Iris pigment epithelial cell (primary cell): Measurements from ENCODE around the gene TMCO5A.
A peak's percentile ranks its signal among the peaks of the same experiment; 100 is the strongest.
"Not testable (repeated sequence)": the region's sequence is repeated elsewhere in the genome, so short reads cannot be mapped to it uniquely, and the experiment has no call there.

Source experiments
- DNase-seq: peaks from one replicate; pipeline ENCODE4 v3.0.0-alpha.2; 2011; ENCODE audit warnings: low read depth

Gene TMCO5A

GRCh38 chr15:37934340-37934739 is at the start of gene TMCO5A:
TSS of gene TMCO5A (plus strand) at chr15:37934640. CDS start at chr15:37936324, 1,684 bp downstream.
- no peak for DNase-seq

- DNase-seq, result no peak
These were observed 48.8 kb upstream of the TMCO5A start for GRCh38 chr15:37885651-37886050.

GRCh38 chr15:37888356-37888755 is 46.1 kb upstream of the TMCO5A start:
- no peak for DNase-seq

DNA sequence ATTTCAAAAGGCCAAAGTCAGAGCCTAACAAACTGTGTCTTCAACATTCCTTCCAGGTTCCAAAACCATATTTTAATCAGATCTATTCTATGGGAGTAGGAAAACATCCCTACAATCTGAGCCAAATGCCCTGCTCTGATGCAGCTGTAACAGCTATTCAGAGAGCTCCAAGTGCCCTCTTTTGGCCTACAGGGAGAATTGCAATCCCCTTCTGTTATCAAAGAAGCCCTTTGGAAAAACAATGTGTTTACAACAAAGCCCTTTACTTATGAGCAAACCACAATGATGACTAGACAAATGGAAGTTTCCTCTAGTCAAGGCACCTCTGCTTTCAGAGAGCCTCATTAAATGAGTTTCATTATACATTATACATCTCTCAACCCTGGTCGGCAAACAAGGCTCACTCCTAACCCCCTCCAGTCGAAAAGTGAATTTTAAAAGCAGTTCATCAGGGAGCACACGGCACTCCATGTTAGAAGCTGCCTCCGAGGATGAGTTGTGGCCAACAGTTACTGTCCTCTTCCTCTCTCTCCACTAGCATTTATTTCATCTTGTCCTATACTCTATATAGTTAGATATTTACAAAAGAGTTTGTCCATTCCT is 42.6 kb upstream of the TMCO5A start:
- peak; percentile 75 for DNase-seq

DNA sequence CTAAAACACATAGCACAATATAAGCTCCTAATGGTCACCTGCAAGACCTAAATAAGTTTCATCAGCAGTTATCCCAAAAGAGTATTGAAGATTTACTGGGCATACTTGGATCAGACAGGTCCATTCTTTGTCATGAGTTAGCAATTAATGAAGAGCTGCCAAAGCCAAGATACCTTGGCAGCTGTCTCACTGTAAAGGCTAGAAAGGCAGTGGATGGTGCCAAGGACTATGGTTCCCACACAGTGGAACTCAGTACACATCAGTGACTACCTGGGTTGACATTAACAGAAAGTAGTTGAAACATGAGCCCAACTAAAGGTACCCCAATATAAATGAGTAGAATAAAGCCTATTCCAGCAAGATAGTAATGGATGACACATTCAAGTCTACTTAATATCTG is 41.1 kb upstream of the TMCO5A start:
- no peak for DNase-seq

DNA sequence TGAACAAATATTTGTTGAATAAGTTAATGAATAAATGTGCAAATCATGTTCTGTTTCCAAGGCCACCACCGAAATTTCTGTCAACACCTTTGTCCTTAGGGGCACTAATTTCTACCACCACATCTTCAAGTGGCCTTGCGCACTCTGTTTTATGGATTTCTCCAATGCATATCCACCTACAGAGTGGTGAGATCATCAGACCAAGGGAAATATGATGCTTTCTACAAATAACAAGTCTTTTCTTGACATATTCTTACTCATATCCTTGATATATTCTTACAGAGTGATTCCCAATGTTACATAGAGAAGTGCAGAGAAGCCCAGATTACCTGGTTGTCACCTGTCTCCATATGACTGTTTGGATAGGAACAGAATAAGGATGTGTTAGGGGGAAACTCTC is 36.1 kb upstream of the TMCO5A start:
- DNase-seq, result no peak

DNA sequence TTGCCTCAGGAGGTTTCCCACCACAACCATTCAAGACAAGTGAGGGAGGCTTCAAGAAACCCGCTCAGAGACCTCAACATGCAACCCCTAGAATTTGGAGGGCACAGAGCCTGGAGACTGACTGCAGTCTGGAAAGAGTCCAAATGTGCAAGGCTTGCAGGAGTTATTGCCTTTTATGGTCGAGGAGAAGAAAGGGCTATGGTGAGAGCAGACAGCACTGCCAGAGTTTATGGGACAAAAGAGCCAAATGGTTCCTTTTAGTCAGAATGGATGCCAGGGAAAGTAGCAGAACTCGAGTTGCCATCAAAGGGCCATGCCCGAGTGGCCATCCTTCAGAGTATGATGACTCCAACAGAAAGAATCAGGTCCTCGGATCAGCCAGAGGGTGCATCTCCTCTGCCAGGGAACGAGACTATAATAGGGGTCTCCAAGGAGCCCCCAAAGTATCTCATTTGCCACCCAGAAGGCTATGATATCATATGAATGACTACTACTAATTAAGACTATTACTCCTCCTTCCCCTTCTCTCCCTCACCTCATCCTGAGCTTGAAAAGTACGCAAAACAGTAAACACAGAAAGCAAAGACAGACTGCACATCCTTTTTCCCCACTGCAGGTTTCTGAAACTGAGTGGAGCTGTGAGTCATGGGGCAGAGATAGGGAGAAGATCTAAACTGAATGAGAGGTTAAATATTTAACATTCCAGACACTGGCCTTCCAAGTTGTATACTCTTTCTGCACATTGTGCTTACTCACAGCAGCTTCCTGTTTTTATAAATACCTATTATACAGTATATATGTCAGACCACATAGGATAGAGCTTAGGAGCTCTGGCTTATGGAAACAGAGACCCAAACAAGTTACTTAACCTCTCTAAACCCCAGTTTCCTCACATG is 33.9 kb upstream of the TMCO5A start:
- DNase-seq, result peak; percentile 91

GRCh38 chr15:37902126-37902525 is 32.3 kb upstream of the TMCO5A start:
- no peak for DNase-seq

GRCh38 chr15:37903919-37904625 is 30.4 kb upstream of the TMCO5A start:
- DNase-seq, result no peak

- peak; percentile 55 for DNase-seq
These were observed 27.3 kb upstream of the TMCO5A start for GRCh38 chr15:37907136-37907535.

- DNase-seq, result no peak
These were observed 12.7 kb upstream of the TMCO5A start for GRCh38 chr15:37921527-37922385.

DNA sequence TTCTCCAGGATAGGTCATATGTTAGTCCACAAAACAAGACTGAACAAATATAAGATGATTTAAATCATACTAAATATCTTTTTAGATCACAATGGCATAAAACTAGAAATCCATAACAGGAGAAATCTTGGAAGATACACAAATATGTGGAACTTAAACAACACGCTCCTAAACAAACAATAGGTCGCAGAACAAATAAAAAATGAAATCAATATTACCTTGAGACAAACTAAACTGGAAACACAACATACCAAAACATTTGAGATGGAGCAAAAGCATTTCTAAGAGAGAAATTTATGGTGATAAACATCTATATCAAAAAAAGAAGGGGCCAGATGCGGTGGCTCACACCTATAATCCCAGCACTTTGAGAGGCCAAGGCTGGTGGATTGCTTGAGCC is 8.3 kb upstream of the TMCO5A start:
- no peak for DNase-seq

DNA sequence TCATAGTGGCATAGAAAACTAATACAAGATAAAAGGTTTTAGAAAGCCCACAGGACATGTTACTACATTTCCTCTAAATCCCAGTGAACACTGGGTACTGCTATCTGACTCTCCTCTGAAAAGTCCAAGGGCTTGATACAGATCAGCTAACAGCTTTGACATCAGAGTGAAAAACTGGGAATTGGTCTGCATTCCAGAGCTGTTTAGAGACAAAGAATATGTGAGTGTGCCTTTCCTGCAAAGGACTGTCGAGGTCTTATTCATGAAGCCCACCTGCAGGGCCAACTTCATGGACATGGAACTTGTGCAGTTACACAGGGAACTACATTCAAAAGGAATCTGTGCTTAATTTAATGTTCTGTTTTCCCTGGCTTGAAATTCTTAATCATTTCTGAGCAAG is 5.2 kb upstream of the TMCO5A start:
- peak; percentile 20 for DNase-seq

- DNase-seq, result peak; percentile 42
These were observed 3.1 kb upstream of the TMCO5A start for GRCh38 chr15:37931321-37931720.

- DNase-seq, result peak; percentile 28
These were observed 2.6 kb upstream of the TMCO5A start for GRCh38 chr15:37931868-37932267.

GRCh38 chr15:37932549-37932948 is 1.9 kb upstream of the TMCO5A start:
- no peak for DNase-seq

DNA sequence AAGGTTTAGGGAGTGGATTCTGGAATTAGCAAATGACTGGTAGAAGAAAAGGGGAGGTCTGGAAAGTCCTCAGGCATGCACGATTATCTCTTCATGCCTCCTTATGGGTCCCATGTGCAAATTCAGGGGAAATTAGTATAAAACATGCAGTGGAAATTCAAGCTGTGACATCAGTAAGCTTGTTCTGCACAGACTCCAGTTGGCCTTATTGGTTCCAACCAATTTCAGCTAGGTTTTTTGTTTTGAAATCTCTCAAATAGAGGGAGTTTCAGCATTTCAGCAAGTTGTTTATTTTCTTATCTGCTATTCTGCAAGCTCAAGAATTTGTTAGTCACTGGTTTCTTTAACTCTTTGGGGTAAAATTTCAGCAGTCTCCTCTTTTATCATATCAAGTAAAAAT is 774 bp upstream of the TMCO5A start:
- peak; percentile 92 for DNase-seq

GRCh38 chr15:37940876-37941275 is 6.4 kb downstream of the TMCO5A start:
- DNase-seq, result no peak

DNA sequence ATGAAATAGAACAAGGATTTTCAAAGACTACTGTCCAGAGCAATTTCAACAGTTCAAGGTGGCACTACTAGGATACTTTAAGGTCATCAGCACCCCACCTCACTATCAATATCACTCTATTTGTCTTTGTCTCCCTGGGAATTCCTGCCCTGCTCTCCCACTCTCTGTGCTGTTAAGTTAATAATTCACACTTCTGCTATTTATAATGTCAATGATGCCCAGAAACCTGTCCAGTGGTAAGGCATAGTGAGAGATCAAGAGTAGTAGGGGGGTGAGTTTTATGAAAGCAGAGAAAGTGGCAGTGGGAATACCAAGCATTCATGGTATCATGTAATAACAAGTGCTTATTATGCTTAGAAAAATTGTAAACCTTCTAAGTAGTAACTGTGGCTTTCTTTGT is 7.3 kb downstream of the TMCO5A start:
- no peak for DNase-seq

GRCh38 chr15:37951999-37952398 is 17.6 kb downstream of the TMCO5A start:
- no peak for DNase-seq

DNA sequence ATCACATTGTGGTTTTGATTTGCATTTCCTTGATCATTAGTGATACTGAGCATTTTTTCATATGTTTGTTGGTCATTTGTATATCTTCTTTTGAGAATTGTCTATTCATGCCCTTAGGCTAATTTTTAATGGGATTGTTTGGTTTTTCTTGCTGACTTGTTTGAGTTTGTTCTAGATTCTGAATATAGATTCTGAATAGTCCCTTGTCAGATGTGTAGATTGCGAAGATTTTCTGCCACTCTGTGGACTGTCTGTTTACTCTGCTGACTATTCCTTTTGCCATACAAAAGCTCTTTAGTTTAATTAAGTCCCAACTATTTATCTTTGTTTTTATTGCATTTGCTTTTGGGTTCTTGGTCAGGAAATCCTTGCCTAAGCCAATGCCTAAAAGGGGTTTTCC is 26.3 kb downstream of the TMCO5A start:
- DNase-seq, result not testable (repeated sequence)

GRCh38 chr15:37967788-37968187 is 33.3 kb downstream of the TMCO5A start:
- no peak for DNase-seq
